IMR-90 (cell line): ENCODE results near the gene SETD2. TPM values are rescaled to one million over a fixed set of nuclear protein-coding genes. Genes with fewer than 3 reads are reported as not detected.

Experiments
- BHLHE40 ChIP-seq: fragments of 150-350 bp; IDR thresholded peaks from 2 replicates; pipeline ENCODE4 v1.6.1; 2016; ENCODE audit warnings: mild to moderate bottlenecking, low read depth, low read length
- MAFK ChIP-seq: IDR thresholded peaks from 2 replicates; pipeline ENCODE4 v1.6.1; 2012; ENCODE audit warnings: low read depth, low read length, improper control_type of control experiment
- NFE2L2 ChIP-seq: fragments of 150-350 bp; IDR thresholded peaks from 2 replicates; pipeline ENCODE4 v1.6.1; 2016; ENCODE audit warnings: low read depth, mild to moderate bottlenecking, low read length
- polyA plus RNA-seq, 3 experiments: library from polyadenylated mRNA; depleted of rRNA; stranded (reverse); fragments of >200 nt; gene quantifications; 2 replicates each; pipeline ENCODE4 v1.2.3, GENCODE V29; 2012; ENCODE audit warnings: low replicate concordance in 1 of 3
- total RNA-seq: library from RNA; depleted of rRNA; stranded (reverse); fragments of >200 nt; gene quantifications from 2 replicates; pipeline ENCODE4 v1.2.3, GENCODE V29; 2012
- TF ChIP-seq, protein P1 (sequence below): fragments of 150-350 bp; IDR thresholded peaks from 2 replicates; pipeline ENCODE4 v1.6.1; 2016; ENCODE audit warnings: low read depth, mild to moderate bottlenecking, low read length, moderate library complexity, borderline replicate concordance

The SETD2 gene
- total and polyA plus RNA-seq, 2 of the 4 experiments (the other 2 are of a cell fraction), result 18.3 to 20.1 TPM

DNA sequence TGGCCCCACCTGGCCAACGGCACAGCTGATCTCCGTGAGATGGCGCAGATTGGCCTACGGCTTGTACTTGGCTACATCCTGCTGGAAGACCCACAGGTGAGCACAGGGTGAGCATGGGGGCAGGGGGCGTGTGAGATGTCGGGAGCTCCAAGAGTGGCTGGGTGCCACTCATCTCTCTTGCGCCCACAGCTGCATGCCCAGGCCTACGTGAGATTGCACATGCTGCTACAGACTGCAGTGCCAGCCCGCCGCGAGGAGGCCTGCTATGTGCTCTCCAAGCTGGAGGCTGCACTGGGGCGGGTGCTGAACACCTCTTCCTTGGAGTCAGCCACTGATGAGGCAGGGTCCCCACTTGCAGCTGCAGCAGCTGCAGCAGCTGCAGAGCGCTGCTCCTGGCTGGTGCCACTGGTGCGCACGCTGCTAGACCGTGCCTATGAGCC lies 162.2 kb downstream of the SETD2 start (continued):
- TF ChIP-seq MAFK, result no peak
- no peak for TF ChIP-seq NFE2L2
- TF ChIP-seq BHLHE40, result no peak
- TF ChIP-seq, protein P1, sequence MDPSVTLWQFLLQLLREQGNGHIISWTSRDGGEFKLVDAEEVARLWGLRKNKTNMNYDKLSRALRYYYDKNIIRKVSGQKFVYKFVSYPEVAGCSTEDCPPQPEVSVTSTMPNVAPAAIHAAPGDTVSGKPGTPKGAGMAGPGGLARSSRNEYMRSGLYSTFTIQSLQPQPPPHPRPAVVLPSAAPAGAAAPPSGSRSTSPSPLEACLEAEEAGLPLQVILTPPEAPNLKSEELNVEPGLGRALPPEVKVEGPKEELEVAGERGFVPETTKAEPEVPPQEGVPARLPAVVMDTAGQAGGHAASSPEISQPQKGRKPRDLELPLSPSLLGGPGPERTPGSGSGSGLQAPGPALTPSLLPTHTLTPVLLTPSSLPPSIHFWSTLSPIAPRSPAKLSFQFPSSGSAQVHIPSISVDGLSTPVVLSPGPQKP, result no peak
